HG03108 (cell line): Measurements from ENCODE around the gene EFNB3.

Experiments
- ATAC-seq: cut with Tn5 transposase; IDR thresholded peaks from one replicate; pipeline ENCODE4 v1.9.1; 2021; ENCODE audit warnings: moderate library complexity; ENCODE audit not compliant: unreplicated experiment

Gene EFNB3

DNA sequence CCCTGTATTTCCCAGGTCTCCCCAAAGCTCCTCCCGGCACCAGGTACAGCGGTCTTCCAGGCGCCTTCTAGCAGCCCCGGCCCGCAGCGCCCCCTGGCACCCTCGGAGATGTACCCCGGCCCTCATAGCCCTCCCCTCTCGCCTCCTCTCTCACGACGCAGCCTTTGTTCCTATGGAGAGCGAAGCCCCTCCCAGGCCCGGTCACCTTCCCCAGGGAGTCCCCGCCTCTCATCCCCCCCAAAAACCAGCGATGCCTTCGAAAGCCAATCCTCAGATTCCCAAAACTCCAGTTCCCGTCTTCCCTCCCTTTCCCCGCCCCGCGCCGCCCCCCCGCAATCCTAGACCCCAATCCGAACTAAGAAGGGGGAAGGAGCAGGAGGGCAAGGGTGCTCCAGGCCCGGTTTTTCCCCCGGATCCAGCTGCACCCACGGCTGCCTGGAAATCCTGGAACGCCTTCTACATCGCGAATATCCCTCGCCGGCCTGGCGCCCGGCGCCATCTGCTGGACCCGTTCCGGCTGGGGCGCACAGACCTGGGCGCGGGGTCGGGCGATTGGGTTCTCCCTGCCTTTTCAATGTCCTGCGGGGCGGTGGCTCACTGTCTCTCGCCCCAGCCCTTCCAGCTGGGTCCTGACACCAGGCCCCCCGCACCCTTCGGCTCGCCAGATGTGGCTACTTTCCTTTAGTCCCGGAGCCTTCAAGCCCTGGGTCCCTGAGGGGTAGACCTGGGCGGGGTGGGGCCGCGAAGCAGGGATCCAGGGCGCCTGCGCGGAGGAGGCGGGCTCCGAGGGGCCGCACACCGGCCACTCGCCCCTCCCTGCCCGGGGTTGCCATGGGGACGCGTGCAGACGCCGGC lies 12.1 kb downstream of the EFNB3 start, which contains the start of gene DNAH2:
Gene DNAH2 (plus strand): TSS at position 844 of the 855 bp plus-strand sequence. CDS start 1,991 bp downstream, outside the sequence.
- no peak for ATAC-seq

DNA sequence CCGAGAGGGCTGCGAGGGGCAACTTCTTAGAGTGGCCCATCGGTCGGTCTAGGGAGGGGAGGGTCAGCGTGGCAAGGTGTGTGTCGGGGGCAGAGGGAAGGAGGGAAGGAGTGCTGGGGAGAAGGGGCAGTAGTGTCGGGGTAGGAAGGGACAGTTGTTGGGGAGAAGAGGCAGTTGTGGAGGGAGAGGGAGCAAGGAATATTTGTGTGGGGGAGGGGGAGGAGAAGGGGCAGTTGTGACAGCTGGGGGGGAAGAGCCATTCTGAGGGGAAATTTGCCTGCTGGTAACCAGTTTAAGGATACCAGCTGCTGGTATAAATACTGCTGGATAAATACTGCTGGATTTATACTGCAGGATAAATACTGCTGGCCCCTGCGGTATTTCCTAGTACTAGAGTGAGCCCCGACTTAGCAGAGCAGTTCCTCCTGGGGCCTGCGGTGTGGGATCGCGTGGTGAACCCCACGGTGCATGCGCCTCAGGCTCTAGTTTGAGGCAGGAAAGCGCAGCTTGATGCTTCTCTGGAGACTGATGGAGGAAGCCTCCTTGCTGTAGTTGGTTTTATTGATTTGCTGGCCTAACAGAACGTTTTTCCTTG lies 12.9 kb downstream of the EFNB3 start:
- no peak for ATAC-seq

DNA sequence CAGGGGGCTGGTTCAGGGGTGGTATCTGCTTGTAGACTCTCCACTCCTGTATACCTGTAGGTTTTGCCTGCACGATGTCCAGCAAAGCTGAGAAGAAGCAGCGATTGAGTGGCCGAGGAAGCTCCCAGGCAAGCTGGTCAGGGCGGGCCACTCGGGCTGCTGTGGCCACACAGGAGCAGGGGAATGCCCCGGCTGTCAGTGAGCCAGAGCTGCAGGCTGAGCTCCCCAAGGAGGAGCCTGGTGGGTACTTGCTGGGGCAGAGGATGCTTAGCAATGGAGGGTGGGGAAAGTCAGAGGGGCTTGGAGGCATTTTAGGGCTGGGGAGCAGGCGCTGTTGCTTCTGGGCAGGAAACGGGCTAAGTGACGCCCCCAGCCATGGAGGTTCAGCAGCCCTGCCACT lies 14.7 kb downstream of the EFNB3 start:
- no peak for ATAC-seq

DNA sequence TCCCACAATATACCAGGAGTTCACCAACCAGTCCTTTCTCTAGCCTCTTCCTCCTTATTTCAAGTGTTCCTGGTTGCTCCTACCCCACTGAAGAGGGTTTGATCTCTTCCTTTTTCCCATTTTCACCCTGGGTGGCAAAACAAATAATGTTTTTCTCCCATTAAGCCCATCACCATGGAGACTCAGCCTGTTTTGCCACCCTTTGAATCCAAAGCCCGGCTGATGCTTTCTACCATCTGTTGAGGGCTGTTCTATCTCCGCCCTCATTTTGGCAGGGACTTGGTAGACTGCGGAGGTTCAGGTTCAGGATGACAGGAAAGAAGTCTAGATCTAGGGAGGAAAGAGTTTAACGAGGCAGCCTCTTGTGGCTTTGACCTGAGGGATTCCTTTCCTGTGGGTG lies 15.1 kb downstream of the EFNB3 start:
- ATAC-seq = no peak

DNA sequence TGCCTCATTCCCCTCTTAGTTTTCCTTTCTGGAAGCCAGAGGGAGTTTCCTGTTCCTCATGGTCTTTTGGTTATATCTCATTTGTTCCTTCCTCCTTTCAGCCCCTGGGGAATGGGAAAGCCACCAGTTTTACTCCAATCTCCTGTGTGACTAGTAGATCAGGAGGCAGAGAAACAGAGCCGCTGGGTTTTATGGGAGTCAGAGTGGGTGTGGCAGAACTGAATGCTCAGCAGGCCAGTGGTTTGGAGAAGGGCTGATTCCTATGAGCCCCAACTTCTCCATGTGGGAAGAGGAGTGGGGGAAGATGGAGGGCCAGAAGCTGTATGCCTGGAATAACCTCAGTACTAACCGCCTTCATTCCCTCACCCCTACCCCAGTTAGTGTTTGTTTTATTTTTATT lies 16.6 kb downstream of the EFNB3 start:
- ATAC-seq = no peak

DNA sequence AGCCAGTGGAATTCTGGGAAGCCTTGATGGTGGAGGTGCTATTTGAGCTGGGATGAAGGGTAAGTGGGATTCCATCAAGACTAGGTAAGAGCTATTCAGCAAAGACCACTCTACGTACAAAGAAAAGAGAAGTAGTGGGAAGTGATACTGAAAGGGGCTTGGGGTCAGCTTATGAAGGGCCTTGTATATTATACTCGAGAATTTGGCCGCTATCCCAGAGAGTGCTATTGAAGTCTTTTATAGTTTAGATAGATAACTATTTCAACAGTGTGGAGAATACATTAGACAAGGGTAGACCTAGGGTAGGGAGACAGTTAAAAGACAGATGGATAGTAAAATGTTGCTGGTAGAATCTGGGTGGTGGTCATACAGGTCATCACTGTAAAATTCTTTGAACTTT lies 22.9 kb downstream of the EFNB3 start:
- no peak for ATAC-seq

DNA sequence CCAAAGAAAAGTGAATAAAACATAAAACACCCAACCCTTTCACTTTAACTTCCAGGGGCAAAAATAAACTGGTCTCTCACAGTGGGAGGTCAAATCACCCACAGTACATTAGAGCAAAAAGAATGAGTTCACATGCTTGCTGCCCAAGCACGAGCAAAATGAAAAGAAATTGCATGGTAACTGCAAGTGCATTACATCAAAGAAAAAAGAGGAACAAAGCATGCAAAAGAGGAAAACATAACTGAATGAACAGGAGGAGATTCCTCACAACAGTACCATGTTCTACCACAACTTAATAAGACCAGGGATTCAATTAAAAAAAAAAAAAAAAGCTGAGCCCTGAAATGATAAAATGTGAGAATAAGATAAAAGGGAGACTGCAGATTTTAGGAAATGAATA lies 24.8 kb downstream of the EFNB3 start:
- no peak for ATAC-seq

DNA sequence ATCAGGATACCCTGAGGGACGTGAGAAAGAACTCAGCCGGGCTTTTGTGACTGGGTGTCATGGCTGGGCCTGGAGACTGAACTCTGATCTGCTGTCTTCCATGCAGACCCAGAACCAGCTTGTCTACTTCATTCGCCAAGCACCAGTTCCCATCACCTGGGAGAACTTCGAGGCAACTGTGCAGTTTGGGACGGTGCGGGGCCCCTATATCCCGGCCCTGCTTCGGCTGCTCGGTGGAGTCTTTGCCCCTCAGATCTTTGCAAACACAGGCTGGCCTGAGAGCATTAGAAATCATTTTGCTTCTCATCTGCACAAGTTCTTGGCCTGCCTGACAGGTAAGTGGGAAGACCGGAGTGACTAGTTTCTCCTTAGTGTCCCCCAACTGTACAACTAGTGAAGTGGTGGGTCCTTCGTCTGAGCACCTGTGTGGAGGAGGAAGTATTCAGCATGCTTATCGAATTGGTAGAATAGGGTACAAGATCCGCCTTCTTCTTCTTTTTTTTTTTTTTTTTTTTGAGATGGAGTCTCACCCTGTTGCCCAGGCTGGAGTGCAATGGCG lies 28.1 kb downstream of the EFNB3 start:
- no peak for ATAC-seq

DNA sequence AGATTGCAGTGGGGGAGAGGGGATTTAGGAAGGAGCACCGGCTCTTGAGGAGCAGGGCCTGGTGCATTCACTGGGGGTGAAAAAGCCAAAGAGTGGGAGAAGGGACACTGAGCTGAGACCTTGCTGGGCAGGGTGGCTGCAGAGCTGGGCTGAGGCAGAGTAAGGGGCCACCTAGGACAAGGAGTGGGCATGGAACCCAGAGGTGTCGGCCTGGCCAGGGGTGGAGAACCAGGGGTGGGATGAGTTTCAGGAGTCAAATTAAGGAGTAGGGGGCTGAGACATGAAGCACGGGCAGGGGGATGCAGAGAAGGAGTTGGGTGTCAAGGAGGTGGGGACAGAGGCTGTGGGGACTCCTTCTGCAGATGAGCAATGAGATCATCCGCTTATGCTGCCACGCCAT lies 32.6 kb downstream of the EFNB3 start:
- ATAC-seq = no peak

DNA sequence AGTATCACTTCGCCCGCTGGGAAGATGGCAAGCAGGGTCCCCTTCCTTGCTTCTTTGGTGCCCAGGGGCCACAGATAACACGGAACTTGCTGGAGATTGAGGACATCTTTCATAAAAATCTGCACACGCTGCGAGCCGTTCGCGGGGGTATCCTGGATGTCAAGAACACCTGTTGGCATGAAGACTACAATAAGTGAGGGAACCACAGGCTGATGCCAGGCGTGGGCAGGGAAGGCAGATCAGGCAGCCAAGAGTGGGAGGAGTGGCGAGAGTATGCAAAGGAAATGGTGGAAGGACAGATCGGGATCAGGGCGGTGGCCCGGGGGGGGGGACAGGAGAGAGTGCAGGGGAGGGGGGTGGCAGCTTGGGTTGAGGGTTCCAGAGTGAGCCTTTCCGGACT lies 34.7 kb downstream of the EFNB3 start:
- no peak for ATAC-seq

DNA sequence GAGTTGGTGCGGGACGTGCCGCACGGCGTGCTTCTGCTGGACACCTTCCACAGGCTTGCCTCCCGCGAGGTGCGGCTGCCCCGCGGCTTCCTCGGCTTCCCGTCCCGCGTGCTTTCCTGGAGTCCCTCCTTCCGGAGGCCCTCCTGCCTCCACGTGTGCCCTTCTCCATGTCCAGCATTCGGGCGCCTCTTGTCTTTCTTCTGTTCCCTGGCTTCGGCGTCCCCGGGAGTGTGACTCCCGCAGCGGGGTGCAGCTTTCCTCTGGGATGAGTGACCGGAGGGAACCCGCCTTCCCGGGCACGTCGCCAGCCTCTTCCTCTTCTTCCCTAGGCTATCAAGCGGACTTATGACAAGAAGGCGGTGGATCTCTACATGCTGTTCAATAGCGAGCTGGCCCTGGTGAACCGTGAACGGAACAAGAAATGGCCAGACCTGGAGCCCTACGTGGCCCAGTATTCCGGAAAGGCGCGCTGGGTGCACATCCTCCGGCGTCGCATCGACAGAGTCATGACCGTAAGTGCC lies 35.5 kb downstream of the EFNB3 start:
- ATAC-seq = no peak

DNA sequence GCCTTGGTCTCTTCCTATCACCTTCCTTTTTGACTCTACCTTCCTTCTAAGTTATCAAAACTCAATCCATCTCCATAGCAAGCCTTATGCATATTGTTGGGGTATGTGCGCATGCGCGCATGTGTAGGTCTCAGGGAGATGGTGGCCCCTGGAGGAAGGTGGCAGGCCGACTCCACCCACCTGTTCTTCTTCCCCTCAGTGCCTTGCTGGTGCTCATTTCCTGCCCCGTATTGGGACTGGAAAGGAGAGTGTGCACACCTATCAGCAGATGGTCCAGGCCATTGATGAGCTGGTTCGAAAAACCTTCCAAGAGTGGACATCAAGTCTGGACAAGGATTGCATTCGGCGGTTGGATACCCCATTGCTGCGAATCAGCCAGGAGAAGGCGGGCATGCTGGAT lies 37.7 kb downstream of the EFNB3 start:
- ATAC-seq = no peak

DNA sequence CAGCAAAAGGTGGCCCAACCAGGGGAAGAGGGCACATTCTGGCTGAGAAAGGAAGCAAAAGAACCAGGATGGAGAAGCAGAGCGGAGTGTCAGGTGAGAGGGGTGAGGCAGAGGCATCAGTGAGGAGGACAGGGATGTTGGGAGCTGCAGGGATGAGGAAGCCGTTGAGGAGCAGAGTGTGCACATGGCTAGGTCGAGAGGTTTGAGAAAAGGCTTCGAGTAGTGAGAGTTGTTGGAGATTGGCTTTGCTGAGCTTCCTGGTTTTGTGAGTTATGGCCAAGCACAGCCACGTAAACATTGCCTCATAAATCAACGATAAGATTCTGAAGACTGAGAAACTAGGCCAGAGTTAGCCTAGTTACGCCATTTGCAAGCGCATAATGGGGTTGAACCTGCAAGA lies 39.4 kb downstream of the EFNB3 start:
- ATAC-seq = no peak

DNA sequence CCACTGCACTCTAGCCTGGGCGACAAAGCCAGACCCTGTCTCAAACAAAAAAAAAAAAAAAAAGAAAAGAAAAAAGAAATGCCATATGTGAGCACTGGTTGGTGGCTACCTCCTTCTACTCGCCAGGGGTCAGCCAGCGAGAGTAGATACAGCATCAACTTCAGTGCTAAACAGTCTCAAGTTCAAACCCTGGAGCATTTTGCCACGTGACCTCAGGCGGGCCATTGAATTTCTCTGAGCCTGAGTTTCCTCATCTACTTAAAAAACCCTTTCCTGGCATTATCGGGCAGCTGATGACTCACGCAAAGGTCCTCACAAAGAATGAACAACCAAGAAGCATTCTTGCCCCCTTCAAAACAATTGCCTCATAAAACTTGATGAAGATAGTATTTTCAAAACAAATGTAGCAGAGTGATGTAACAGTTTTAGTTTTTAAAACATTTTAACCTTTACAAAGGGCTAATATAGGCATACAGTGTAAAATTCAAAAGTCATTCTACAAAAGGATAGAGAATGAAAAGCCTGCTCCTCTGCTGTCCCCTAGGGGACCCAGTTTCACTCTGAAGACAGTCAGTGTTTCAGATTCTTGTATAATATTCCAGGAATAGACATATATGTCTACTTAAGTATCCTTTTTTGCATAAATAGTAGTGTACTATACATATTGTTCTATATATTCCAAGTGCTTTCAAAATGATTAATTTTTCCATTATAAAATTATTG lies 40.9 kb downstream of the EFNB3 start:
- no peak for ATAC-seq

DNA sequence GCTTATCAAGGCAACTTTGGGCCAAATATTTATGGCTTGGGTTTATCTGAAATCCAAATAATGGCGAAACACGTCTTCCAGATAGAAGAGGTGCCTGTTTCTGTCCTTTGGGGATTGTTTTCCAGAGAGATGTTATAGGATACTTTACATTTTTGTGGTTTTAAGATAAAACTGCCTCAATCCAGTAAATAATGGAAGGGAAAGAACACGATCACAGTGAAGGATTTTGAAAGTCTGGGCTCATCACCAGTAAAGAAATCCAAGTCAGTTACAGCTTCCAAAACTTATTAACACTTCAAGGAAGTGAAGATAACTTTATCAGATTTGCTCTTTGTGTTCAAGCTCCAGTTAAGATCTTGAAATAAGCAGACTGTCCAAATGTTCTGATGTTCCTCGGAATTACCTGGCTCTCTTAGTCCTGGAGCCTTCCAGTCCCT lies 42.7 kb downstream of the EFNB3 start:
- no peak for ATAC-seq

DNA sequence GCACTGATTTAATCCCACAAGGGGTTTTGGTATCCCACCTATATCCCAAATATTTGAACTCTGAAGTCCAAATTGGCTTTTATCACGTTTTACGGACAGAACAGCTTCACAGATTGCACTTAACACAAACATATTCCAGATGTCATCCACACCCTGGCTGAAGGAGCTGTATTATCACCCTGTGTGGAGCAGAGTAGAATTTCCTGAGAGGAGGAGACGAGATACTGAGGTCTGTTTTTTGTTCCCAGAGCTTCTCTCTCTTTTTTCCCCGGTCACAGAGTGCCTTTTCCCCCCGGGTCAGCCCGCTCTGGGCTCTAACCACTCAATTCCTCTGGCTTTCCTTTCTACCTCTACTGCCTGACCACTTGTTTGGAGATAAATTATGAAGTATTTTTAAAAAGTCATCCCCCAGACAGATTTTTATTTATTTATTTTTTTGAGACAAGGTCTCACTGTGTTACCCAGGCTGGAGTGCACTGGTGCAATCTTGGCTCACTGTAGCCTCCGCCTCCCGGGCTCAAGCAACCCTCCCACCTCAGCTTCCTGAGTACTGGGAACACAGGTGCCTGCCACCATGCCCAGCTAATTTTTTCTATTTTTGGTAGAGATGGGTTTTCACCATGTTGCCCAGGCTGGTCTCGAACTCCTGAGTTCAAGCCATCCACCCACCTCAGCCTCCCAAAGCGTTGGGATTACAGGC lies 43.2 kb downstream of the EFNB3 start:
- ATAC-seq = no peak

DNA sequence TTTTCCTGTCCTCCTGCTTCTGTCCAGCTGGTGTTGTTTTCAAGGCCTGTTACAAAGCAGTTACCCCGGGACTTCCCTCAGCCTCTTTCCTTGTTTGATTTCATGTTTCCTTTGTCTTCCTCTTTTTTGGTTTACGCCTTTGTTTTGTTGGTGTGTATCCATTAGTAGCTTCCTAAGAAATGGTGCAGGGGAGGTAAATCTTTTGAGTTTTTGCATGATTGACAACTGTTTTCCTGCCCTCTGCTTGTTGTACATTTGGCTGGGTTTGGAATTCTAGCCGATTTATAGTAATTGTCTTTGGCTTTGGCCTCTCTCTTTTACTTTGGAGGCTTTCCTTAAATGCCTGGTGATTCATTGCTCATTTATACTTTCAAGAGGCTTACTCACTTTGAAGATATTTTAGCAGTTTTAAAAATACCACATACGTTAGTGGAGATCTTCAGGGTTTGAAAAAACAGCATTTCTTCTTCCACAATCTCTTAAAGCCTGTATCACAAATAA lies 45.4 kb downstream of the EFNB3 start:
- ATAC-seq = no peak

DNA sequence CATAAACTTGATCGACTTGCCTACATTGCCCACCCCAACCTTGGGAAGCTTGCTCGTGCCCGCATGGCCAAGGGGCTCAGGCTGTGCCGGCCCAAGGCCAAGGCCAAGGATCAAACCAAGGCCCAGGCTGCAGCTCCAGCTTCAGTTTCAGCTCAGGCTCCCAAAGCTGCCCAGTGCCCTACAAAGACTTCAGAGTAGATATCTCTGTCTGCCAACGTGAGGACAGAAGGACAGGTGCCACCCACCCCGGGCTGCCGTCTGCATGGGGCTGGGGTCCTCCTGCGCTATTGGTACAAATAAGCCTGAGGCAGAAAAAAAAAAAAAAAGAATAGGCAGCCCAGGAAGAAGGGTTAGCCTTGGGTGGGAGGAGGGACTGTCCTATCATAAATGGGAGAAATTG lies 49.7 kb downstream of the EFNB3 start:
- ATAC-seq = no peak

DNA sequence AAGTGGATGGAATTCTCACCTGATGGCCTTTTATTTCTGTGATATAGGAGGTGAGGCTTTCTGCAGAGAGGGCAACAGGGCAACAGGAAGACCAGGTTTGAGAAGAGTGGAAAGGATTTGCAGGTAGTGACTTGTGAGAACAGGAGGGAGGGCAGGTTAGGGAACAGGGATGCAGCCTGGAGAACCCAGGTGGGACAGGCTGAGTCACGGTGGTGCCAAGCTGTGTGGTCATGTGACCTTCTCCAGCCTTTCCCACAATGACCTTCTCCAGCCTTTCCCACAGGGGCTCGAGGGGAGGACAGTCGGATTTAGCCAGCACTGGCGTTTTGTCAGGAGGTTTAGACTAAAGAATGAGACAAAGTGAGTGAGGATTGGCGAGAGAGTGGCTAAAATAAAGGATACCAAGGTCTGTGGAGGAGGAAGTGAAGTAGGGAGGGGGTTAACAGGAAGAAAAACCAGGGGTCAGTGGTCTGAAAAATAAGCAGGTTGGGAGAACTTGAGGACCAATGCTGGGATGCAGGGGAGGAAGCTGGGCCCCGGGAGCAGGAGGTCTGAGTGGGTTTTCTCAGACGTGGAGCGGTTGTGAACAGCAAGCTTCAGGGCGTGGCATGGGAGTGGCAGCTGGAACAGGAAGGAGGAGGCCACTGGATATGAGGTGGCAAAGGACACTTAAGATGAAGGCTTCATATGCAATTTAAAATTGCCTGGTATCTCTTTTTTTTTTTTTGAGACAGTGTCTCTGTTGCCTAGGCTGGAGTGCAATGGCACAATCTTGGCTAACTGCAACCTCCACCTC lies 50.3 kb downstream of the EFNB3 start:
- no peak for ATAC-seq

DNA sequence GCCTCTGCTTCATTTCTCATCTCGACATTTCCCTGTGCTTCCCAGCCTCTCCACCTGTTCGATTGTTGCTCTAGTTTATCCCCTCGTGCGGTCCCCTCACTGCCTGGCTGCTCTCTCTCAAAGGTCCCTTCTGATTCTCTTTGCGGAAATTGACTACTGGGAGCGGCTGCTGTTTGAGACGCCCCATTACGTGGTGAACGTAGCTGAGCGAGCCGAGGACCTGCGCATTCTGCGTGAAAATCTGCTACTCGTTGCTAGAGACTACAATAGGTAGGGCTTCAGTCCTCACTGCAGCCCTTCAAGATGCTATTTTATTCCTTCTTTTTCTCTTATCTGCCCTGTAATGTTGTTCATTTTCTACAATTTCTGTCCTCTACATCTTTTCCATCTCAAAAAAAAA lies 52.0 kb downstream of the EFNB3 start:
- ATAC-seq = no peak
